ENCODE results near the gene GSE1.

GSE1 gene

DNA sequence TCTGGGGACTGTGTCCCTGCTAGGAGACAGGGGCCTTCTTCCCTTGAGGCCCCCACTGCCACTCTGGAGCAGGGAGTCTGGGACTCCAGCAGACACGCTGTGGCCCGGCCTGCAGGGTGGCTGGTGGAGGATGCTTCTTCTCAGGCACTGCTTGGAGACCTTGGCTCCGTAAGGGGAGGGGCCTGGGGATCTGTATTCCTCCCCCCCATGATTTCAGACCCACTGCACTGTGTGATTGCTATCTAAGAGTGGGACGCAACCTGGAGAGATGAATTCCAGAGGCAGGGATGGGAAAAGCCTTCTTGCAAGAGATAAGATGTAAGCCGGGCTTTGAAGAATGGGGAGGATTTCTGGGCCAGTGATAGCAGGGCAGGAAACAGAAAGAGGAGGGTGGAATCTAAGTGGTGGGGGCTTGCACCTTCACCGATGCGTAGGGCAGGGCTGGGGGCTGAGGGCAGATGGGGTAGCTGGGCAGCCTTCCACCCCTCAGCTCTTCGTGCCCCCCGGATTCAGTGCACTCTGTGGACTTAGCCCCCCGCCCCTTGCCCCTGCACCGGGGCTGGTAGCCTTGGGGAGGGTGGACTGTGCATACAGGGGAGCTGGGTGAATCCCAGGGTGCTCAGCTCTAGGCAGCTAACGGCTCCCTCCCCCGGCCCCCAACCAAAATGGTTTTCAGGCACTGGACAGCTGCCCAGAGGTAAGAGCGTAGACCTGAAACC, 5.2 kb upstream of the GSE1 start:
- no peak for DNase-seq

DNA sequence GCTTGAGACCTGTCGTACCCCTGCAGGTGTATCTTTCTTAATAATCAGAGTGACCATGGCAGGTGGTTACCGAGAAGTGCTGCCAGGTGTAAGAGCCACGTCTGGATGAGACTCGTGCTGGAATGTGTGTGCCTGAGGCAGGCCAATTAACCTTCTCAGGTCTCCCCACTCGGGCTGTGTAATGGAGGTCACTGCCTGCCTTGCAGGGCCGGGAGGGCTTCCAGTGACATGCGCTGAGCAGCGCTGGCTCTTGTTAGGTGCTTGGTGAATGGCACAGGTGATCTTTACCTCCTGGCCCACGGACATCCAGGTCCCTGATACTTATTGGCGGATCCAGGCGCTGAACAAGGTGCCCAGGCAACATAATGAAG, 4.6 kb upstream of the GSE1 start:
- no peak for DNase-seq

DNA sequence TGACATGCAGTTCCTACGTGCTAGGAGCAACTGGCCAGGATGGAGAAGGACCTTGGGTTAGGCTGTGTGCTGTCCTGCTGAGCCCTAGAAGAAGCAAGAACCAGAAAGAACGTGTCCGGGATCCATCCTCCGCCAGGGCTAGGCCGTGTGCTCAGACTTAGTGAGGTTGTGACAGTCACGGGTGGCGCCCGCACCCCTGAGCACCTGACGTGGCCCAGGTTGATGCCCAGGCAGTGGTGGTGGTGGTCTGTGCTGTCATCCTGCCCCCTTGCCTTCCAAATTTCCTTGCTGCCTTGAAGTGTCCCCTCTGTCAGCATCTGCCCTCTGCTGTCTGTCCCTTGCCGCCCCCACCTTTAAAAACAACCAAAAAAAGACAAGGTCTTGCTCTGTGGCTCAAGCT, 4.2 kb upstream of the GSE1 start:
- no peak for DNase-seq

DNA sequence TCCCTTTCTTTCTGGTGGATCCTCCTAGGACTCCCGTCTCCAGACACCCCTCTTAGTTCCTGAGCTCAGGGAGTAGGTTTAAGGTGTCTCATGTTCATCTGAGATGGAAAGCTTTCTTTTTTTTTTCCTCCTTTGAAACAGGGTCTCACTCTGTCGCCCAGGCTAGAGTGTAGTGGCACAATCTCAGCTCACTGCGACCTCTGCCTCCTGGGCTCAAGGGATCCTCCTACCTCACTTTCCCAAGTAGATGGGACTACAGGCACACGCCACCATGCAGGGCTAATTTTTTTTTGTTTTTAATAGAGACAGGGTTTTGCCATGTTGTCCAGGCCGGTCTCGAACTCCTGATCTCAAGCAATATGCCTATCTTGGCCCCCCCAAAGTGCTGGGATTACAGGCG, 3.6 kb upstream of the GSE1 start:
- no peak for DNase-seq

DNA sequence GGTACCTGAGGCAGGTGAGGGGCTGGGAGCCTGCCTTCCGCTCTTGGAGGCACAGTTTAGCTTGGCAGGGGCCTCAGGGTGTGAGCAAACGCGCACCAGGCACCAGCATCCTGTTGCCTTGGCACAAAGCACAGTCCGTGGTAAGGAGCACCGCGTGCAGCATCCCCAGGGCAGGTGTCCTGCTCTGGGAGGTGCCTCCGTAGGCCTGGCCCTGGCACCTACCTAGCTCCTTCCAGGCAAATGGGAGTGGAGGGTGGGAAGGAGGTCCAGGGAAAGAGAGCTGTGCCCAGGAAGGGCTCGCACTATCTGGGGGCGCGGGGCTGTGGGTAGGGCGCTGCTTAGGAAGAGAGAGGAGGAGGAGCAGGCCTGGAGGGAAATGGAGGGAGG, 3.1 kb upstream of the GSE1 start:
- no peak for DNase-seq

DNA sequence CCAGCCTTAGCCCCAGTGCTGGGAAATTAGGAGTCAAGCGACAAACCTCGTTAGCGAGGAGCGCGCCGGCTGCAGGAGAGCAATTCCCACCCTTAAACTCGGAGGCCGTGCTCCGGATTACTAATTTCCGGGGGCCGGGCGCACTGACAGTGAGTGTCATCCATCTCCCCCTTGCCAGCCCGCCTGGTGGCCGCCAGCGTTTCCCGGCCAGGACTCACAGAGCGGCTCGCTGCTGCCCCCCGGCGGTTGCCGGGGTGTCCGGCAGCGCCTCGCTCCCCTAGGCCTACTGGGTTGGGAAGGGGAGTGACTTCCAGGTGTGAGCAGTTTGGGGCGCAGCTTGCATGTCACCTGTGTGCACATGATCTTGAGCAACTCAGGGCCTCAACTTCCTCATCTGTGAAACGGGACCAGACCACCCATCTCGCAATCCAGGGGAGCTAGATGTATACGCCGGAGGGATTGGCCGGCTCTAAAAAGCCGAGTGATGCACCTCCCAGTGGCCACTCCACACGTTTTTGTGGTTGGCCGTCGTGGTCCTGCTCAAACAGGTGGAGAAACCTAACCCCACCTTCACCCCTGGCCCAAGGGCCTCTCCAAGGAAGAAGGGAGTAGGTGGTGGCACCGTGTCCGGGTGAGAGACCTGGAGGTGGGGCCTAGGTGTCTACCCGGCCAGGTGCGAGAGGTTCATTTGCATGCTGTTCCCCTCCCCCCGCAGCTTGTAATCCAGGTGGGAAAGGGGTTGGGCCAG, 2.5 kb upstream of the GSE1 start:
- peak; percentile 91 for DNase-seq

DNA sequence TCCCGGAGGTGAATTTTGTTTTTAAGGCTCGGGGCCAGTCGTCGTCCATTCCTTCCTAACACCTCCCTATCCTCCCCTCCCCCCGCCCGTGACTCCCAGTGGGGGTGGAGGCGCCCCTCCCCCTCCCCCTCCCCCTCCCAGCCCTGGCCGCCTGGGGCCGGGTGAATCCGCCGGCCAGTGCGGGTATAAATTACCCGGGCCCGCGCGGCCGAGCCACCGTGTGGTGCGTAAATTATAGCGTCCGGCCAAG, 2.0 kb upstream of the GSE1 start:
- peak; percentile 77 for DNase-seq

DNA sequence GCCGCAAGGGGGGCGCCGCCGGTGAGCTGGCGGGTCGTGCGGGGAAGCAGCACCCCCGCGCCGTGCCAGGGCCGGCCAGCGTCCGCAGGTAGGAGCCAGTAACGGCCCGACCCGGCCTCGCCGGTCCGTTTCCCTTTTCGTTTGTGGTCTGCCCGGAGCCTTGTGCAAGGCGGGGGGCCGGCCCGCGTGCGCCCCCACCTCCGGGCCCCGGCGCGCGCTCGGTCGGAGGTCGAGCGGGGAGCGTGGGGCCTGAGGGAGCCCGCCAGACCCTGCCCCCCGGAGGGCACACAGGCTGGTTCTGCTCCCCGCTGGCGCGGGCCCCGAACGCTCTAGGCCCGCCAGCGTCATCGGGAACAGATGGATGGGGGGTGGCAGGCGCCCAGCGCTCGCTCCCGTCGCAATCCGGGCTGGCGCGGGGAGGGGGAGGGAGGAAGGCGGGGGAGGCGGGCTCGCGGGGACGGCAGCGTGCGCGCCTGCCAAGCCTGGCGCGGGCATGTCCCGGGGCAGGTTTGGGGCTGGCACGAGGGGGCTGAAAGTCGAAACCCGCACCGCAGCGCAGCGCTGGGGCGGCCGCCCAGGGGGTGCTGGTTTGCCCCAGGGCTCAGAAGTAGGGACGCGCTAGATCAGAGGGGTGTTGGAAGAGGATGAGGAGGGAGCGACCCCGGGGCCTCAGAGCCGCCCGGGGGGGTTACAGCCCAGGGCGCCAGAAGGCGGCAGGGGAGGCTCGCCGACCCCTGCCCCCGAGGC, 1.5 kb upstream of the GSE1 start:
- peak; percentile 82 for DNase-seq

DNA sequence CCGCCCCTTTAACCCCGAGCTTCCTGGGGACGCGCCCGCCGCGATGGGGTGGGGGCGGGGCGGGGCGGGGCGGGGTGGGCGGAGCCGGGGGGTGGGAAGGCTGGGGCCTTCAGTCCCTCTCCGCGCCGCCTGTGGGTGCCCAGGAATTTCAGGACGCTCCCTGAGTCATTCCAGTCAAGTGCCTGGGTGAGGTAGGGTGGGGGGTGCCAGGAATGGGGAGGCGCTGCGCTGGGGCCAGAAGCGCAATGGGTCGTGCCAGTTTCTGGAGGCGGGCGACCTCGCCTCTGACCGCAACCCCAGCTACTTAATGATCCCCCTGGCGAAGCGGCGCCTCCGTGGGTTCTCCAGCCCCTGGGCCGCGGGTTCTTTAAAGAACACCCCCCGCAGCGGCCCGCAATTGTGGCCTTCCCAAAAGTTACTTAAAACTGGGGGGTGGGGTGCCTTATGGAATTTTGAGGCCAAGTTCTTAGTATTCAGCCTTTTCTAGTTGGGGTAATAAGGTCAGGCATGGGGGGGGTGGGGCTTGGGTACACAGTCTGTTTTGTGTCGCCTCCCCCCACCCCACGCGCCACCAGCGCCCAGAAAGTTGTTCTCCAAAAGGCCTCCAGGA, 826 bp upstream of the GSE1 start:
- DNase-seq: no peak

DNA sequence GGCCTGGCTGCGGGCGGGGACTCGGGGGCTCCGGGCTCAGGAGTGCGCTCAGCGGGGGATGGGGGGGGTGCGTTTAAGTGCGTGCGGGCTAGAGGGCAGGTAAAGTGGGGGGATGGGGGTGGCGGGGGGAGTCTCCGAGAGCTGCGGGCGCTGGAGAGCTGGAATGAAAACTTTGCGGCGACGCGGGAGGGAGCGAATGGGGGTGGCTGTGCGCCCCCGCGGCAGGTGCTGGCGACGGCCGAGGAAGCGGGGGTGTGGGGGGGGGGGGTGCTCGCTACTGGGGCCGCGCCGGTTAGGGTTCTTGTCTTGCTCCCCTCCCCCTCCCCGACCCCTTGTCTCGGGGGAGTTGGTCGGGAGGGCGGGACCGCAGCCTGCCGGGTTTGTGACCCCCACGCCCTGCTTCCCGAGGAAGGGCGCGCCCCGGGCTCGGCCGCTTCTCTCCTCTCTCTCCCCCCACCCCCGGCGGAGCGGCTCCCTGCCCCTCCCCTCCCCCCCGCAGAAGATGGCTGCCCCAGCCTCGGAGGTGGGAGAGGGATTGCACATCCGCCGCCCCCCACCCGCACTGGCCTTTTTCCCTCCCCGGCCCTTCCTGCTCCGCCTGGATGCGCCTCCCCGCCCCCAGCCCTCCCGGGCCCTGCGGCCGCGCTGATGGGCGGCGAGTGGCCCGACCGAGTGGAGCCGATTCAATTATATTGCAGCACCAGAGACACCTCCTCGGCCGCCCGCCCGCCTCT, 649 bp downstream of the GSE1 start:
- peak; percentile 85 for DNase-seq

DNA sequence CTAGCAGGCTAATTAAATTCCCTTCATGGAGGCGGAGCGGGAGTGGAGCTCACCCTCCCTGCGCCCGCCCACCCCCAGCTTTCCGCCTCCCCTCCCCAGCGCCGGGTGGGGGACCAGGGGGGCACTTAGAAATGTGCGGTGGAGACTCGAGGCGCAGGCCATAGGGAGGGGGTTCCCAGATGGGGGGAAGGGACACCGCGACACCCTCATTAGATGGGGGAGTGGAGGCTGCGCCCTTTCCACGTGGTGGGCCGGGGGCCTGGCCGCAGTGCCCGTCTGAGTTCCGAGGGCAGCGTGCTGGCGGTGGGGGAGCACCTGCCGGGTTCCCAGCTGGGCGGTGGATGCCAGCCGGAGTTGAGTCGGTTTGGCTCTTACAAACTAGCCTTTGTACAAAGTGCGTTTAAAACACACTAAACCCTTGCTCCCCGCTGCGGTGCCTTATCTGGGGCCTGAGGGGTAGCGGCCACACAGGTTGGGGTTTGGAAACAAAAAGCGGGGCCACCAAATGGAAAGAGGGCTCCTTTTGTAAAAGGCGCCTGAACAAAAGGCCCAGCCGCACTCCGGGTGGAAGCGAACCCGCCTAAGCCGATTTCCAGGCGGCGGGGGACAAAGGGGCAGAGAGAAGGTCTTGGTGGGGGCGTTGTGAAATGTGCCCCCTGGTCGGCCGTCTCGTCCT, 1.4 kb downstream of the GSE1 start:
- no peak for DNase-seq

DNA sequence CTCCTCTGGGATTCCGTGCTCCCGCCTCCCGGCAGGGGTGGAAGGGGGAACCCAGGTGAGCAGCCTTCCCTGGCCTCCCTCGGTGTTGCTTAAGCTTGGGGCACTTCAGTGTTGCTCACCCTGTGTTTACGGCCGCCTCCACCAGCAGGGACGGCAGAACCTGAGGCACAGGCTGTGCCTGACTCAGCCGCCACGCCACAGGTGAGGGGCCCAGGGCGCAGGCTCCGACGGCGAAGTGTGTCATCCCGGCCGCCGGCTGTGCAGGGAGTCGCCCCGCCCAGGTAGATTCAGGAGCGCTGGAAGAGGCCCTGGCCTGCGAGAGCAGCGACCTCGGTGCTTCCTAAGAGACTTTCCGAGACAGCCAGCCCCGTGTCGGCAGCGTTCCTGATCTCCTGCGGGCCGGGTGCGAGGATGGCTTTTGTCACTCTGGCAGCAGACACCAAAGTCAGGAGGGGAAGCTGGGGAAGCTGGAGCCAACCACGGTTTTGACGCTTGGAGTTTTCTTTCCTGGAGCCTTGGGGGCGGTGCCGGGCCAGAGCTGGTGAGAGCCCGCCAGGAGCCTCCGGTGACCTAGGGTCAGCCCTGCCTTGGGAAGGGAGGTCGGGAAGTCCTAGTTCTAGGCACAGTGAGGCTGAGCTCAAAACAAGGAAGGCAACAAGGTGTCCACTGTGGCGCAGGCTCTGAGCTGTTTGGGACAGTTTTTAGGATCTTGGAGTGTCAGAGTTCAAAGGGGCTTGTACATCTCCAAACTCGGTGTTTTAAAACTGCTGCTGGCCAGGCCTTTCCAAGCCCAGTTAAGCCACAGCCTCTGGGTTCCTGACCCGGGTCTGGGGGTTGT, 2.1 kb downstream of the GSE1 start:
- DNase-seq: peak; percentile 59

DNA sequence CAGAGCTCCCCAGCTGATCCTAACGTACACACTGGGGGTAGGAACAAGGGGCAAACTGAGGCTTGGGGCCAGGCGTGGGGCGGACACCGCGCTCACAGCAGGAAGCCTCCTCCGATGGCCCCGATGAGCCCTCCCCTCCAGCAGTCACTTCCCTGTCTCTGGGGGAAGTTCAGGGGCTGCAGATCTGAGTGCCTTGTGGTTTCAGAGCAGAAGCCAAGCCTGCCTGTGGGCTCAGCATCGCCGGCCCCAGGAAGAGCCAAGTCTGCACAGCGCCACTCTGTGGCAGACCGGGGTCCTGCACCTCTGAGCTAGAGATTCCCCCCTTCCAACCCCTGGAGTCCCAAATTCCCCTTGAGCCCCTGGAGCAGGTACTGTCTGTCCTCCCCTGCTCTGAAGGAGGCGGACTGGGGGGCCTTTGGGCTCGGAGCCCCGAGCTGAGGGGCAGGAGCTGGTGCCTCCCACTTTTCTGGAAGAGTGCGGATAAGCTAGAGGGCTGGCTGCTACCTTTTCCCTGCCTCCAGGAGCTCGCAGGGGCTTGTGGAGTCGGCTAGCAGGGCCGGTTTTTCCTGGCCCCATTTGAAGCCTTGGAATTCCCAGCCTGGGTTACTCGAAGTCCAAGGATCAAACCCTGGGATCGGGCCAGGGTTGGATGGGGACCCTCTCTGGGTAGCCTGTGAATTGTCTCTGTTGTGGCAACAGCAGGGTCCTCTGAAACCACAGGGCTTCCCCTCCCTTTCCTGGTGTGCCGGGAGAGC, 2.9 kb downstream of the GSE1 start:
- DNase-seq: peak; percentile 93

DNA sequence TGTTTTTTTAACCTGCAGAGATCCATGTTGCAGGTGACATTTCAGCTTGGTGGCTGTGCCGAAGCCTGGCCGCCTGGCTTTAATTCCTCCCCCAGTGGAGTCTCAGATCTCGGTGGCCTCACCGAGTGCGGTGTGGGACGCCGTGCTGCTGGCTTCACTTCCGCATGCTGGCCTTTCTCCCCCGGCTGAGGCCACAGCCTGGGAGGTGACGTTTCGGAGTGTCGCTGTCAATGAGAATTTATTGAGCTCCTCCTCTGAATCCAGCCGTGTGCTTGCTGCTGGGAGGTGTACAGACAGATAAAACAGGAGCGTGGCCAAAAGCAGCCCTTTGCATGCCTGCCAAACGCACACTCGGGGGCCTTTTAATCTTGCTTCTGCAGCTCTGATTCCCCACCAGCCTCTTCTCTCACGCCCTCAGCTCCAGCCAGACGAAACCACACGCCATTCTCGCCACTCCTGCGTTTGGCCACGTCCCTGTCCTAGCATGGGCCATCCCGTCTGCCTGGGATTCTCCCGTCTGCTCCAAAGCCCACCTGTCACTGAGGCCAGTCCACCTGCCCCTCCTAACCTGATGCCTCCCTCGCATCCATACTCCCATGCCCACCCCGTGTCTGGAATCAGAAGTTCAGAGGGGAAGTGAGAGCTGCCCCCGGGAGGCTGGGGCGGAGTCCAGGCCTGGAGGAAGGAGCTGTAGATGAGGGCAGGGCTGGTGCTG, 3.6 kb downstream of the GSE1 start:
- DNase-seq: peak; percentile 88

DNA sequence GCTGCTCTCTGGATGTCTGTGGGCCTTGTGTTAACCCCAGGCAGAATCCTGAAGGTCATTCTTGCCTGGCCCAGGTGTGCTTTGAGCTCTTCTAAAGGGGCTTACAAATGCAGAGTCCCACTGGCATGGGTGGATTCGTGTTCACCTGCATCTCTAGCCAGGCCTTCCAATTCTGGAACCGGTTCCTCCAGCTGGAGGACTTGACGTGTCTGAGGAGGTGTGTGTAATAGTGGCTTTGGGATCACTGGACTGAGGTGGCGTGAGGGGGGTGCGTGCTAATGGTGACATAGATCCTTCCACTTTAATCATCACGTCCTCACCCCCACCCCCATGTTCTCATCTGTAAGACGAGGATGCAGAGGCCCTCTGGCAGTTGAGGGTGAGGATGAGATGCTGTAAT, 4.8 kb downstream of the GSE1 start:
- no peak for DNase-seq

DNA sequence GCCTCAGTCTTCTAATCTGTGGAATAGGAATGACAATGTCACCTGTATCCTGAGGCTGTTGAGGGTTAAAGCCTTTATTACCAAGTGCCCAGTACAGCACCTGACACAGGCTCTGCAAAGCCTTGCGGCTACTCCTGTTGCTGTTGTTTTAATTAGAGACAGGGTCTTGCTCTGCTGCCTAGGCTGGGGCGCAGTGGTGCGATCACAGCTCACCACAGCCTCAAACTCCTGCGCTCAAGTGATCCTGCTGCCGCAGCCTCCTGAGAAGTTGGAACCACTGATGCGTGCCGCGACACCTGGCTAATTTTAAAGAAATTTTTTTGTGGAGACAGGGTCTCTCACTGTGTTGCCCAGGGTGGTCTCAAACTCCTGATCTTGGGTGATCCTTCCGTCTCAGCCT, 5.4 kb downstream of the GSE1 start:
- DNase-seq: no peak

DNA sequence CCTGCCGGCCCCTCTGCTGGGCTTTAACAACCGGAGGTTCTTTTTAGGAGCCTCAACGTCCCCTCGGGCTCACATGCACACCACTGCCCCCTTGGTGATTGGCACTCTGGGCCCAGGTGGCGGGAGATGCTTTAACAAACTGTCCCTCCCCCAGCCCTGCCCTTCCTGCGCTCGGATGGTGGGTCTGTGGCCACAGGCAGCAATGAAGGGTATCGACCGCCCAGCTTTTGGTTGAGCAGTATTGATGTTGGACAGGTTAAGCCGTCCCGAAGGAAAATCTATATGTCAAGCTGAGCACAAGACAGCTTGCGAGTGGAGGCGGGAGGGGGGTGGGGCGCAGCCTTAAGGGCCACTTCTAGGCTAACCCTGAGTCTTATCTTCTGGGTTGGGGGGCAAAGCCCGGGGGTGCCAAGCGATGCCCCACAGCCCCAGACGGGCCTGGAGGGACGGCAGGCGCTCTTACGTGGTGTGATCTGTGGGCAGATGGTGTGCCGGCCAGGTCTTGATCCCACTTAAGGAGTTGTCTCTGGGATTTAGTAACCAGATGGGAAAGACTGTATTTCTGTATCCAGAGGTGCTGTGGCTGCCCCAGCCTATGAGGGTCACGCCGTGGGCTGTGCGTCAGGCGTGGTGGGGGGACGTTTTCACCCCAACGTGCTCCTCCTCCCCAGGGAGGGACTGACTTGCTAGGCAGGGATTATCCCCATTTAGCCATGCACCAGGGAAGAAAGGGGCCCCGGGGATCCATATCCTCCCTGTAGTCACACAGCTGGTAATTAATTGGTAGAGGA, 6.2 kb downstream of the GSE1 start:
- no peak for DNase-seq

DNA sequence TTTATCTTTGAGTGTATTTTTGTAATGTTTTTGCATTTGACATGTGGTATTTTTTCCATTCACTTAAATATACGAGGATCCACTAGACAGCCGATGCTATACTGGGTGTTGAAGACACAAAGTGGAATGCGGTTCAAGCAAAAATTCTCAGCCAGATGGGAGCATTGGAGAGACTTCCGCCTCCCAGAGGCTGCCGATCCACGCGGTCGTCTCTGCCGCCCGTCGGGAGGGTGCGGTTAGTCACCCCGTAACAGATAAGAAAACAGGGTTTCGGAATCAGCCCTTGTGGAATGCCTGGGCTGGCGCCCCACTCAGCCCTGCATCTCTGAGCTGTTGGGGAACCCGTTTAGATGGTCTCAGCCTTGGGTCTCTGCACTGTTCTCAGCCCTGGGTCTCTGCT, 7.3 kb downstream of the GSE1 start:
- DNase-seq: no peak

DNA sequence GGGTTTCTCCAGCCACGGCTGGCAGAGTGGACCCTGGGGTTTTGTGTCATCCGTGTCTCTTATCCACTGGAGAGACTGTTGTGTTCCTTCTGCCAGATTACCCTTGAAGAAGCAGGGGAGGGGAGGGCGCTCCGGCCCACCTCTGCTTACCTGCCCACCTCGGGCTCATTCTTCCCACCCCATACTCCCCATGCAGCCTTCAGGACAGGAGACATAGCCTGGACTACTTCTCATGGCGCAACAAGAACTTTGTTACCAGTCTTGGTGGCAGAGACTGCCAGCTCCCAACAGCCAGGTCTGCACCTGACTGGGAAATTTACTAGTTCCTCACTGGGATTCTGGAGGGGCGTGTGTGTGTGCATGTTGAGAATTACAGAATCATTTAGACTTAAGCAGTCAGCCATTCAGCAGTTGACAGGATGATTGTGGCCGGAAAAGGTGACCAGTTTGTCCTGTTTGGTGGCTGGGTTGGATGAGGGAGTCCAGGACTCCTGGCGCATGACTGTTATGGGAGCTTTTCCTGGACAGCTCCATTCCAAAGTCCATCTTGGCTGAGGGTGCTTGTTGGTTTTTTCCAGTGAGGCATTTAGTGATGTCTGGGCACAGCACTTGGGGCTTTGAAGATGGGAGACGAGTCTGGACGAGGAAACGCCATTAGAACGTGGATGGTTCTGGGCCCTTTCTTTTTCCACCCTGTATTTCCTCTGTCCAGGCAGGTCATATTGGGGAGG, 8.7 kb downstream of the GSE1 start:
- DNase-seq: no peak
